Prostate gland (tissue), 2 donors: ENCODE data around the gene SLC5A4. TPM values are rescaled to one million over a fixed set of nuclear protein-coding genes. Genes with fewer than 3 reads are reported as not detected.

ENCODE experiments used
- DNase-seq: peaks from one replicate; pipeline ENCODE4 v3.0.0-alpha.2; 2019; ENCODE audit warnings: low spot score
- H3K27ac ChIP-seq, 2 donors: fragments of 200-600 bp; sonication (generic); 2 replicates each; pipeline ENCODE4 v1.5.1; 2017 to 2019
- H3K27me3 ChIP-seq: fragments of 200-600 bp; sonication (generic); replicated peaks from 2 replicates; pipeline ENCODE4 v1.5.1; 2019; ENCODE audit not compliant: insufficient read depth
- H3K36me3 ChIP-seq, 2 donors: fragments of 200-600 bp; sonication (generic); 1 replicate in 1 of 2; 2 replicates in 1 of 2; pipeline versions ENCODE4 v1.5.1 to v1.8.1; 2017 to 2019
- H3K4me1 ChIP-seq: fragments of 200-600 bp; sonication (generic); replicated peaks from 2 replicates; pipeline ENCODE4 v1.5.1; 2019
- H3K4me3 ChIP-seq, 2 donors: fragments of 200-600 bp; sonication (generic); 2 replicates each; pipeline ENCODE4 v1.5.1; 2017 to 2019
- H3K9me3 ChIP-seq: fragments of 200-600 bp; sonication (generic); 2 replicates; pipeline ENCODE4 v1.5.1; 2017
- CTCF ChIP-seq, 4 experiments: fragments of 200-600 bp in 2 of 4; fragments of 450-650 bp in 2 of 4; sonication (generic) in 2 of 4; IDR thresholded peaks; 1 replicate in 3 of 4; 2 replicates in 1 of 4; pipeline ENCODE4 v1.5.1; 2016 to 2019; ENCODE audit warnings: antibody characterized with exemption in 4 of 4, mild to moderate bottlenecking in 2 of 4, moderate library complexity in 2 of 4
- POLR2A ChIP-seq: fragments of 450-650 bp; IDR thresholded peaks from one replicate; pipeline ENCODE4 v1.6.1; 2016; ENCODE audit warnings: antibody characterized with exemption, mild to moderate bottlenecking
- POLR2AphosphoS5 ChIP-seq: sonication (generic); formaldehyde crosslinking; IDR thresholded peaks from one replicate; pipeline ENCODE4 v1.6.1; 2017; ENCODE audit warnings: antibody characterized with exemption
- WGBS: methylation state at CpG from one replicate; pipeline ENCODE4 v1.1.5; 2018; 5-methylcytosine and 5-hydroxymethylcytosine counted together
- intact Hi-C: fragments of 100-400 bp; cut with DNase I; formaldehyde crosslinking; loops from one replicate; pipeline ENCODE4 v1.14.2; 2022
- total RNA-seq, 2 donors: library from RNA; depleted of rRNA; stranded (reverse); fragments of >200 nt; gene quantifications; one replicate each; pipeline ENCODE4 v1.1.0, GENCODE V29; 2016

Gene SLC5A4
- total RNA-seq, 2 donors from 2014 or later: 0.23 TPM; not detected in 1

GRCh38 chr22:32204040-32204855 is 50.9 kb downstream of the SLC5A4 start:
- Histone ChIP-seq H3K27ac (peak overlapping the region; percentile 14 to 30), H3K9me3 (no peaks in the 10 kb centered on the region), H3K4me1 (peaks cover 3% of the 10 kb centered on the region), H3K36me3 (no peaks in the 10 kb centered on the region), H3K27me3 (no peaks in the 10 kb centered on the region), H3K4me3 (peak overlapping the region in 1 of 2 donors; percentile 25)
- no peak for DNase-seq
- intact Hi-C loops: no loop called here
- 66% methylated on average over 42 of the region's 42 CpGs for WGBS
- no peak for TF ChIP-seq CTCF (IDR thresholded peaks at IDR 0.05)
- TF ChIP-seq POLR2A: no peak
- TF ChIP-seq POLR2AphosphoS5: no peak

GRCh38 chr22:32203181-32204039 is 51.7 kb downstream of the SLC5A4 start:
- intact Hi-C loops: no loop called here
- Histone ChIP-seq H3K4me3 (peak overlapping the region in 1 of 2 donors; percentile 25), H3K4me1 (peaks cover 3% of the 10 kb centered on the region), H3K9me3 (no peaks in the 10 kb centered on the region), H3K27ac (peak overlapping the region in 1 of 2 donors; percentile 58), H3K27me3 (no peaks in the 10 kb centered on the region), H3K36me3 (no peaks in the 10 kb centered on the region)
- TF ChIP-seq CTCF (IDR thresholded peaks at IDR 0.05) (no peak), POLR2AphosphoS5 (no peak)
- DNase-seq: no peak
- 28% methylated on average over 34 of the region's 53 CpGs for WGBS

- Histone ChIP-seq H3K4me3 (peak overlapping the region in 1 of 2 donors; percentile 25), H3K27me3 (no peaks in the 10 kb centered on the region)
- DNase-seq: peak; percentile 53
Observed at GRCh38 chr22:32202539-32203180, 52.5 kb downstream of the SLC5A4 start.

GRCh38 chr22:32202161-32202538 is 53.0 kb downstream of the SLC5A4 start:
- Histone ChIP-seq H3K27ac (peak overlapping the region in 1 of 2 donors; percentile 58), H3K4me3 (peak overlapping the region in 1 of 2 donors; percentile 25), H3K27me3 (no peaks in the 10 kb centered on the region), H3K9me3 (no peaks in the 10 kb centered on the region), H3K4me1 (peaks cover 3% of the 10 kb centered on the region), H3K36me3 (no peaks in the 10 kb centered on the region)
- no peak for TF ChIP-seq POLR2A
- no peak for TF ChIP-seq CTCF (IDR thresholded peaks at IDR 0.05)
- no peak for TF ChIP-seq POLR2AphosphoS5
- intact Hi-C loops: no loop called here
- 23% methylated on average over 4 of the region's 4 CpGs for WGBS
- DNase-seq: no peak

More at GRCh38 chr22:32202539-32203180, 52.5 kb downstream of the SLC5A4 start:
- peak overlapping the region in 1 of 2 donors; percentile 58 for H3K27ac ChIP-seq
- TF ChIP-seq POLR2A: no peak
- peak in 3 of 4 experiments; percentile 29 to 65 (median 61) for TF ChIP-seq CTCF (IDR thresholded peaks at IDR 0.05)
- peak; percentile 52 for TF ChIP-seq POLR2AphosphoS5
- peaks cover 3% of the 10 kb centered on the region for H3K4me1 ChIP-seq
- intact Hi-C loops: no loop called here
- no peaks in the 10 kb centered on the region for H3K9me3 ChIP-seq
- 5% methylated on average over 25 of the region's 29 CpGs for WGBS
- H3K36me3 ChIP-seq: no peaks in the 10 kb centered on the region
